ENCODE measurements around the gene TRIP13.
"Not testable (repeated sequence)": the region's sequence is repeated elsewhere in the genome, so short reads cannot be mapped to it uniquely, and the experiment has no call there.

DNA sequence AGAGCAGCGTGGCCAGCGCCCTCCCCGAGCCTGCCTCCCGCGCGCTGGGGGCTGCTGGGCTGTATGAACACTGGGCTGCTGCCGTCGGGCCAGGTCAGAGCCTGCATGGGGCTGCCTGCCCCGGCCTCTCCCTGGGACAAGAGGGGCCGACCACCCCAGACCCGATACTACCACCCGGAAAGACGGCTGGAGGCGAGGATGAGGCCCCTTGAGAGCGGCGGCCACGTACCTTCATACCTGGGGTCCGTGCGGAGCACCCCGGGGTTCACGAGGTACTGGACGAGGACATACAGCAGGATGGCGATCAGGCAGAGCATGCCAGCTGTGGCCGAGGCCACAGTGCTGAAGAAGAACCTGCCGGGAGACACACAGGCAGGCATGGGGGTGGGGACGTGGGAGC lies 49.3 kb upstream of the TRIP13 start:
- TF ChIP-seq, protein P1, sequence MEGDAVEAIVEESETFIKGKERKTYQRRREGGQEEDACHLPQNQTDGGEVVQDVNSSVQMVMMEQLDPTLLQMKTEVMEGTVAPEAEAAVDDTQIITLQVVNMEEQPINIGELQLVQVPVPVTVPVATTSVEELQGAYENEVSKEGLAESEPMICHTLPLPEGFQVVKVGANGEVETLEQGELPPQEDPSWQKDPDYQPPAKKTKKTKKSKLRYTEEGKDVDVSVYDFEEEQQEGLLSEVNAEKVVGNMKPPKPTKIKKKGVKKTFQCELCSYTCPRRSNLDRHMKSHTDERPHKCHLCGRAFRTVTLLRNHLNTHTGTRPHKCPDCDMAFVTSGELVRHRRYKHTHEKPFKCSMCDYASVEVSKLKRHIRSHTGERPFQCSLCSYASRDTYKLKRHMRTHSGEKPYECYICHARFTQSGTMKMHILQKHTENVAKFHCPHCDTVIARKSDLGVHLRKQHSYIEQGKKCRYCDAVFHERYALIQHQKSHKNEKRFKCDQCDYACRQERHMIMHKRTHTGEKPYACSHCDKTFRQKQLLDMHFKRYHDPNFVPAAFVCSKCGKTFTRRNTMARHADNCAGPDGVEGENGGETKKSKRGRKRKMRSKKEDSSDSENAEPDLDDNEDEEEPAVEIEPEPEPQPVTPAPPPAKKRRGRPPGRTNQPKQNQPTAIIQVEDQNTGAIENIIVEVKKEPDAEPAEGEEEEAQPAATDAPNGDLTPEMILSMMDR (IDR thresholded peaks at IDR 0.05), result not testable (repeated sequence)
- TF ChIP-seq POLR2A (IDR thresholded peaks at IDR 0.05), result not testable (repeated sequence)

Data from lower leg skin (tissue), 3 donors.